WI38 (cell line): ENCODE results near the gene PYY.
"Not testable (repeated sequence)": the region's sequence is repeated elsewhere in the genome, so short reads cannot be mapped to it uniquely, and the experiment has no call there.

Source experiments
- H3K4me3 ChIP-seq: 2 replicates; pipeline ENCODE4 v1.5.1; 2011; ENCODE audit warnings: low read depth, mild to moderate bottlenecking, control low read depth, low read length
- CTCF ChIP-seq: IDR thresholded peaks from 2 replicates; pipeline ENCODE4 v1.5.1; 2012; ENCODE audit warnings: low read depth, mild to moderate bottlenecking, control low read depth, low read length

PYY gene

DNA sequence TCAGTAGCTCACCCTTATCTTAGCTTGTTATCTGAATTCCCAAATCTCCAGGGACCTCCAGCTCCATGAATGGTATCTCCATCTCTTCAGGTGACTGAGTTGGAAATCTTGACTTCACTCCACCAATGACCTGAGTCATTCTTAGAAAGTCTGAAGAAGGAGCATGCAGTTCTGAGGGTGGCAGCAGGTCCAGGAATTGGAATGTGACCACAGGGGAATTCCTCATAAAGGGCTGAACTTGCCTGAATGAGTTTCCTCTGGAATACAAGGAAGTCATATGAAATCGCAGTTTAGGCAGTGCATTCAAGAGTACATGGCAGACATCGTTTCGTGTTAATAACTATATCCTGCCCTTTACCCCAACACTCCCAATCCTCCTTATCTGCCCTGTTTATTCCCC, 12.5 kb upstream of the PYY start:
- H3K4me3 ChIP-seq, result no peak overlapping the region
- TF ChIP-seq CTCF, result no peak

DNA sequence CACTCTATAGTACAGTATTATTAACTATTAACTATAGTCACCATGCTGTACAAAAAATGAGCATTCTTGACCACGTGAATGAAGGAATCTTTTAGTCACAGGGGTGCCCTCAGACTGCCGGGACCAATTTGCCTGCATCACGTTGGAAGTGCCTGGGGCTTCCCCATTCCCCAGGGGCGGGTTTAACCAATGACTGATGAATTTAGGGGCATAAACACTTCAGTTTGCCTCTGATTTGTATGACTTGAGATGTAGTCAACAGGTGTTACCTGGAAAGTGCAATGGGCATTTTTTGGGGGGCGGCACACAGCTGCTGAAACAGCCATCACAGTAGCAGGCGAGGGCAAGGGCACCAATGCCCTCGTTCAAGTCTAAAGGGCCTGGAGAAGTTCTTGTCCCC, 8.7 kb upstream of the PYY start:
- no peak overlapping the region for H3K4me3 ChIP-seq
- no peak for TF ChIP-seq CTCF

- TF ChIP-seq CTCF, result no peak
- H3K4me3 ChIP-seq, result no peak overlapping the region
Observed at GRCh38 chr17:43961954-43962353, 8.2 kb upstream of the PYY start.

DNA sequence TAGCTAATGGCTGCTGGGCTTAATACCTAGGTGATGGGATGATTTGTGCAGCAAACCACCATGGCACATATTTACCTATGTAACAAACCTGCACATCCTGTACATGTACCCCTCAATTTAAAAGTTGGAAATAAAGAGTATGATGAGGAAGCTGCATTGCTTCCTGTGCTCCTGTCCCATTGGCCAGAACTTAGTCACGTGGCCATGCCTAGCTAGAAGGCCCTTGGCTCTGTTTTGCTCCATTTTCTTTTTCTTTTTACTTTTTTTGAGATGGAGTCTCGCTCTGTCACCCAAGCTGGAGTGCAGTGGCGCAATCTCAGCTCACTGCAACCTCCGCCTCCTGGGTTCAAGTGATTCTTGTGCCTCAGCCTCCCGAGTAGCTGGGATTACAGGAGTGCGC, 7.6 kb upstream of the PYY start:
- H3K4me3 ChIP-seq, result not testable (repeated sequence)

DNA sequence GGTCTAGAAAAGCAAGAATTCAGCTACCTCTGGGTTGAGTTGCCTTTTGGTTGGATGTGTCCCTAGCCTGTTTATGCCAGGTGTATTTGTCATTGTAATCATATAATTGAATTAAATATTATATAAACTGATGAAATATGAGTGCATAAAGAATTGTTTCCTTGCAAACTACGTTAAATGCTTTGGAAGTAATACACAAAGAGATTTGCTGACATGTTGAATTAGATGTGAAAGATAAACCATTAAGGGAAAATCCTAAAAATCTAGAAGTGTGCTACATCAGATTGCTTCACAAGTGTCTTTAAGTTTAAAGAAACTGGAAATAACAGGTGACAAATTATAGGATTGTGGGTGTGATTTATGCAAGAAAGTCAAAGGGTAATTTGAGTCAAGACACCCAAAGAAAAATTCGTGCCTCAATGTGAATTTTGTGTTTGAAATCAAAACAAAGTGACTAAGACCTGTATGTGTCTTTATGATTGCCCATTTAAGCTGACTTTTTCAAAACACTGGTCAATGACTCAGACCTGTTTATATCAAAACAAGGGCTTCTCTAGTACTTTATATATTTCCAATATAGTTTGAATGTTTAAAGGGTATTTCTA, 5.1 kb upstream of the PYY start:
- TF ChIP-seq CTCF, result no peak

GRCh38 chr17:43956222-43956621, 2.5 kb upstream of the PYY start:
- no peak for TF ChIP-seq CTCF
- no peak overlapping the region for H3K4me3 ChIP-seq

More for the DNA sequence above, 5.1 kb upstream of the PYY start:
- no peak overlapping the region for H3K4me3 ChIP-seq

- TF ChIP-seq CTCF, result no peak
- H3K4me3 ChIP-seq, result no peak overlapping the region
Observed at GRCh38 chr17:43952724-43953666, 745 bp downstream of the PYY start.
